Activated T-helper 1 cell treated with anti-CD3 and anti-CD28 coated beads, Interleukin-12 subunit alpha, Interleukin-12 subunit beta, Interleukin-2, Interleukin-4 antibody, amounts not matched to agents 30 ng/mL and 10 ng/mL and 1 ng/mL, durations not matched to agents 14 hours and 24 hours and 36 hours (primary cell): ENCODE results near the gene COL25A1. TPM values are rescaled to one million over a fixed set of nuclear protein-coding genes. Genes with fewer than 3 reads are reported as not detected.

Experiments used
- DNase-seq: peaks from one replicate; pipeline ENCODE4 v3.0.0; 2021; ENCODE audit warnings: low spot score
- H3K27ac Mint-ChIP-seq: one replicate; pipeline ENCODE4 v1.8.0; 2021; ENCODE audit warnings: mild to moderate bottlenecking, mixed read lengths
- H3K27me3 Mint-ChIP-seq: one replicate; pipeline ENCODE4 v1.8.0; 2022; ENCODE audit warnings: mild to moderate bottlenecking, moderate library complexity, mixed read lengths; ENCODE audit not compliant: insufficient read depth
- H3K36me3 Mint-ChIP-seq: one replicate; pipeline ENCODE4 v1.8.0; 2021; ENCODE audit warnings: low read depth, mixed read lengths
- H3K4me1 Mint-ChIP-seq: one replicate; pipeline ENCODE4 v1.8.0; 2021; ENCODE audit warnings: low read depth, mixed read lengths
- H3K4me3 Mint-ChIP-seq: one replicate; pipeline ENCODE4 v1.8.0; 2021; ENCODE audit warnings: mild to moderate bottlenecking, moderate library complexity, mixed read lengths
- H3K9me3 Mint-ChIP-seq: one replicate; pipeline ENCODE4 v1.8.0; 2021; ENCODE audit warnings: mixed read lengths
- intact Hi-C: fragments of 100-400 bp; cut with micrococcal nuclease; formaldehyde crosslinking; loops from one replicate; pipeline ENCODE4 v1.15.1; 2024
- total RNA-seq: library from RNA; stranded (reverse); gene quantifications from 2 replicates; pipeline ENCODE4 v1.2.3, GENCODE V29; 2022

The COL25A1 gene
- total RNA-seq, 1 donor from 2014 or later: not detected

GRCh38 chr4:109172301-109172700 lies 130.2 kb downstream of the COL25A1 start:
- H3K27ac Mint-ChIP-seq: no peak overlapping the region
- H3K36me3 Mint-ChIP-seq: no peaks in the 10 kb centered on the region
- H3K9me3 Mint-ChIP-seq: no peaks in the 10 kb centered on the region

GRCh38 chr4:109171070-109171469 lies 131.4 kb downstream of the COL25A1 start:
- no peak for DNase-seq
- peaks cover 9% of the 10 kb centered on the region for H3K27me3 Mint-ChIP-seq
- H3K4me3 Mint-ChIP-seq: no peak overlapping the region
- H3K9me3 Mint-ChIP-seq: no peaks in the 10 kb centered on the region
- H3K36me3 Mint-ChIP-seq: no peaks in the 10 kb centered on the region
- intact Hi-C loops: no loop called here
- H3K27ac Mint-ChIP-seq: no peak overlapping the region
- no peaks in the 10 kb centered on the region for H3K4me1 Mint-ChIP-seq

More at GRCh38 chr4:109172301-109172700, 130.2 kb downstream of the COL25A1 start:
- peaks cover 14% of the 10 kb centered on the region for H3K27me3 Mint-ChIP-seq
- H3K4me3 Mint-ChIP-seq: no peak overlapping the region
- intact Hi-C loops: no loop called here
- no peak for DNase-seq
- H3K4me1 Mint-ChIP-seq: no peaks in the 10 kb centered on the region

GRCh38 chr4:109169170-109169569 lies 133.3 kb downstream of the COL25A1 start:
- H3K4me3 Mint-ChIP-seq: no peak overlapping the region
- peaks cover 7% of the 10 kb centered on the region for H3K27me3 Mint-ChIP-seq
- intact Hi-C loops: no loop called here
- no peaks in the 10 kb centered on the region for H3K4me1 Mint-ChIP-seq
- H3K36me3 Mint-ChIP-seq: no peaks in the 10 kb centered on the region
- H3K9me3 Mint-ChIP-seq: no peaks in the 10 kb centered on the region
- no peak for DNase-seq
- H3K27ac Mint-ChIP-seq: no peak overlapping the region

- intact Hi-C loops: no loop called here
- no peak for DNase-seq
- H3K27me3 Mint-ChIP-seq: peaks cover 7% of the 10 kb centered on the region
- no peaks in the 10 kb centered on the region for H3K36me3 Mint-ChIP-seq
- no peaks in the 10 kb centered on the region for H3K9me3 Mint-ChIP-seq
- H3K4me1 Mint-ChIP-seq: no peaks in the 10 kb centered on the region
- H3K27ac Mint-ChIP-seq: no peak overlapping the region
- H3K4me3 Mint-ChIP-seq: no peak overlapping the region
Observed at GRCh38 chr4:109166586-109166985, 135.9 kb downstream of the COL25A1 start.

GRCh38 chr4:109166126-109166525 lies 136.3 kb downstream of the COL25A1 start:
- H3K27ac Mint-ChIP-seq: no peak overlapping the region
- no peaks in the 10 kb centered on the region for H3K9me3 Mint-ChIP-seq
- H3K36me3 Mint-ChIP-seq: no peaks in the 10 kb centered on the region
- intact Hi-C loops: no loop called here
- H3K27me3 Mint-ChIP-seq: peaks cover 7% of the 10 kb centered on the region
- no peaks in the 10 kb centered on the region for H3K4me1 Mint-ChIP-seq
- H3K4me3 Mint-ChIP-seq: no peak overlapping the region
- no peak for DNase-seq

- Mint-ChIP-seq H3K4me3 (no peak overlapping the region), H3K27me3 (peaks cover 8% of the 10 kb centered on the region), H3K27ac (no peak overlapping the region), H3K4me1 (no peaks in the 10 kb centered on the region), H3K9me3 (no peaks in the 10 kb centered on the region), H3K36me3 (no peaks in the 10 kb centered on the region)
- intact Hi-C loops: no loop called here
- DNase-seq: no peak
Observed at GRCh38 chr4:109164011-109164410, 138.4 kb downstream of the COL25A1 start.

GRCh38 chr4:109163493-109163892 lies 139.0 kb downstream of the COL25A1 start:
- no peaks in the 10 kb centered on the region for H3K36me3 Mint-ChIP-seq
- peaks cover 5% of the 10 kb centered on the region for H3K27me3 Mint-ChIP-seq
- DNase-seq: no peak
- no peaks in the 10 kb centered on the region for H3K4me1 Mint-ChIP-seq
- H3K27ac Mint-ChIP-seq: no peak overlapping the region
- H3K9me3 Mint-ChIP-seq: no peaks in the 10 kb centered on the region
- intact Hi-C loops: no loop called here
- H3K4me3 Mint-ChIP-seq: no peak overlapping the region

- no peak for DNase-seq
- Mint-ChIP-seq H3K4me3 (no peak overlapping the region), H3K27ac (no peak overlapping the region), H3K36me3 (no peaks in the 10 kb centered on the region), H3K9me3 (no peaks in the 10 kb centered on the region), H3K27me3 (peaks cover 5% of the 10 kb centered on the region), H3K4me1 (no peaks in the 10 kb centered on the region)
- intact Hi-C loops: no loop called here
Observed at GRCh38 chr4:109162759-109163158, 139.7 kb downstream of the COL25A1 start.

- Mint-ChIP-seq H3K27me3 (peaks cover 3% of the 10 kb centered on the region), H3K9me3 (no peaks in the 10 kb centered on the region), H3K4me1 (no peaks in the 10 kb centered on the region), H3K36me3 (no peaks in the 10 kb centered on the region), H3K27ac (no peak overlapping the region), H3K4me3 (no peak overlapping the region)
- DNase-seq: no peak
- intact Hi-C loops: no loop called here
Observed at GRCh38 chr4:109160494-109160893, 142.0 kb downstream of the COL25A1 start.

- Mint-ChIP-seq H3K27me3 (peaks cover 5% of the 10 kb centered on the region), H3K27ac (no peak overlapping the region), H3K4me3 (no peak overlapping the region), H3K36me3 (no peaks in the 10 kb centered on the region), H3K9me3 (no peaks in the 10 kb centered on the region), H3K4me1 (no peaks in the 10 kb centered on the region)
- DNase-seq: no peak
- intact Hi-C loops: no loop called here
Observed at GRCh38 chr4:109157696-109158095, 144.8 kb downstream of the COL25A1 start.

- DNase-seq: no peak
- H3K4me1 Mint-ChIP-seq: no peaks in the 10 kb centered on the region
- peaks cover 5% of the 10 kb centered on the region for H3K27me3 Mint-ChIP-seq
- H3K9me3 Mint-ChIP-seq: no peaks in the 10 kb centered on the region
- intact Hi-C loops: no loop called here
- no peak overlapping the region for H3K27ac Mint-ChIP-seq
- no peak overlapping the region for H3K4me3 Mint-ChIP-seq
- H3K36me3 Mint-ChIP-seq: no peaks in the 10 kb centered on the region
Observed at GRCh38 chr4:109157205-109157604, 145.3 kb downstream of the COL25A1 start.

GRCh38 chr4:109156356-109156755 lies 146.1 kb downstream of the COL25A1 start:
- peaks cover 5% of the 10 kb centered on the region for H3K27me3 Mint-ChIP-seq
- no peaks in the 10 kb centered on the region for H3K9me3 Mint-ChIP-seq
- no peak for DNase-seq
- intact Hi-C loops: no loop called here
- H3K4me3 Mint-ChIP-seq: no peak overlapping the region
- H3K36me3 Mint-ChIP-seq: no peaks in the 10 kb centered on the region
- no peaks in the 10 kb centered on the region for H3K4me1 Mint-ChIP-seq
- H3K27ac Mint-ChIP-seq: no peak overlapping the region

GRCh38 chr4:109155682-109156283 lies 146.7 kb downstream of the COL25A1 start:
- intact Hi-C loops: no loop called here
- no peak for DNase-seq
- H3K36me3 Mint-ChIP-seq: no peaks in the 10 kb centered on the region
- H3K27me3 Mint-ChIP-seq: peaks cover 5% of the 10 kb centered on the region
- H3K4me3 Mint-ChIP-seq: no peak overlapping the region
- H3K27ac Mint-ChIP-seq: no peak overlapping the region
- H3K9me3 Mint-ChIP-seq: no peaks in the 10 kb centered on the region
- H3K4me1 Mint-ChIP-seq: no peaks in the 10 kb centered on the region

- H3K4me3 Mint-ChIP-seq: no peak overlapping the region
- peaks cover 5% of the 10 kb centered on the region for H3K27me3 Mint-ChIP-seq
- no peaks in the 10 kb centered on the region for H3K36me3 Mint-ChIP-seq
- H3K9me3 Mint-ChIP-seq: no peaks in the 10 kb centered on the region
- no peak for DNase-seq
- intact Hi-C loops: no loop called here
- no peaks in the 10 kb centered on the region for H3K4me1 Mint-ChIP-seq
- no peak overlapping the region for H3K27ac Mint-ChIP-seq
Observed at GRCh38 chr4:109155084-109155483, 147.4 kb downstream of the COL25A1 start.
